Ishikawa (cell line): ENCODE measurements around the gene KLK15.

Experiments used
- EP300 ChIP-seq: IDR thresholded peaks from 2 replicates; pipeline ENCODE4 v1.6.1; 2012; ENCODE audit warnings: borderline replicate concordance
- FOXM1 ChIP-seq: IDR thresholded peaks from 2 replicates; pipeline ENCODE4 v1.6.1; 2012; ENCODE audit warnings: low read depth, borderline replicate concordance
- MAX ChIP-seq: IDR thresholded peaks from 2 replicates; pipeline ENCODE4 v1.6.1; 2012
- TAF1 ChIP-seq: IDR thresholded peaks from 2 replicates; pipeline ENCODE4 v1.6.1; 2012; ENCODE audit warnings: low read depth, mild to moderate bottlenecking
- TEAD4 ChIP-seq: IDR thresholded peaks from 2 replicates; pipeline ENCODE4 v1.6.1; 2012
- USF1 ChIP-seq: IDR thresholded peaks from 2 replicates; pipeline ENCODE4 v1.6.1; 2012
- YY1 ChIP-seq: IDR thresholded peaks from 2 replicates; pipeline ENCODE4 v1.6.1; 2012; ENCODE audit warnings: low read depth
- TF ChIP-seq, protein P1 (sequence below): IDR thresholded peaks from 2 replicates; pipeline ENCODE4 v1.6.1; 2012; ENCODE audit warnings: low read depth, mild to moderate bottlenecking

GRCh38 chr19:50791594-50792271 is 41.6 kb downstream of the KLK15 start:
- TF ChIP-seq, protein P1, sequence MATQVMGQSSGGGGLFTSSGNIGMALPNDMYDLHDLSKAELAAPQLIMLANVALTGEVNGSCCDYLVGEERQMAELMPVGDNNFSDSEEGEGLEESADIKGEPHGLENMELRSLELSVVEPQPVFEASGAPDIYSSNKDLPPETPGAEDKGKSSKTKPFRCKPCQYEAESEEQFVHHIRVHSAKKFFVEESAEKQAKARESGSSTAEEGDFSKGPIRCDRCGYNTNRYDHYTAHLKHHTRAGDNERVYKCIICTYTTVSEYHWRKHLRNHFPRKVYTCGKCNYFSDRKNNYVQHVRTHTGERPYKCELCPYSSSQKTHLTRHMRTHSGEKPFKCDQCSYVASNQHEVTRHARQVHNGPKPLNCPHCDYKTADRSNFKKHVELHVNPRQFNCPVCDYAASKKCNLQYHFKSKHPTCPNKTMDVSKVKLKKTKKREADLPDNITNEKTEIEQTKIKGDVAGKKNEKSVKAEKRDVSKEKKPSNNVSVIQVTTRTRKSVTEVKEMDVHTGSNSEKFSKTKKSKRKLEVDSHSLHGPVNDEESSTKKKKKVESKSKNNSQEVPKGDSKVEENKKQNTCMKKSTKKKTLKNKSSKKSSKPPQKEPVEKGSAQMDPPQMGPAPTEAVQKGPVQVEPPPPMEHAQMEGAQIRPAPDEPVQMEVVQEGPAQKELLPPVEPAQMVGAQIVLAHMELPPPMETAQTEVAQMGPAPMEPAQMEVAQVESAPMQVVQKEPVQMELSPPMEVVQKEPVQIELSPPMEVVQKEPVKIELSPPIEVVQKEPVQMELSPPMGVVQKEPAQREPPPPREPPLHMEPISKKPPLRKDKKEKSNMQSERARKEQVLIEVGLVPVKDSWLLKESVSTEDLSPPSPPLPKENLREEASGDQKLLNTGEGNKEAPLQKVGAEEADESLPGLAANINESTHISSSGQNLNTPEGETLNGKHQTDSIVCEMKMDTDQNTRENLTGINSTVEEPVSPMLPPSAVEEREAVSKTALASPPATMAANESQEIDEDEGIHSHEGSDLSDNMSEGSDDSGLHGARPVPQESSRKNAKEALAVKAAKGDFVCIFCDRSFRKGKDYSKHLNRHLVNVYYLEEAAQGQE = no peak
- TF ChIP-seq MAX = no peak
- TF ChIP-seq EP300 = no peak
- TF ChIP-seq YY1 = no peak
- no peak for TF ChIP-seq TAF1
- no peak for TF ChIP-seq FOXM1
- no peak for TF ChIP-seq TEAD4
- no peak for TF ChIP-seq USF1
